IPS-NIHi7 (cell line): ENCODE results near the gene CTLA4.

Source experiments
- DNase-seq: peaks from one replicate; pipeline ENCODE4 v3.0.0; 2012; ENCODE audit warnings: mixed read lengths; ENCODE audit errors: extremely low spot score

Gene CTLA4

GRCh38 chr2:203890733-203891132, 23.2 kb downstream of the CTLA4 start:
- no peak for DNase-seq

DNA sequence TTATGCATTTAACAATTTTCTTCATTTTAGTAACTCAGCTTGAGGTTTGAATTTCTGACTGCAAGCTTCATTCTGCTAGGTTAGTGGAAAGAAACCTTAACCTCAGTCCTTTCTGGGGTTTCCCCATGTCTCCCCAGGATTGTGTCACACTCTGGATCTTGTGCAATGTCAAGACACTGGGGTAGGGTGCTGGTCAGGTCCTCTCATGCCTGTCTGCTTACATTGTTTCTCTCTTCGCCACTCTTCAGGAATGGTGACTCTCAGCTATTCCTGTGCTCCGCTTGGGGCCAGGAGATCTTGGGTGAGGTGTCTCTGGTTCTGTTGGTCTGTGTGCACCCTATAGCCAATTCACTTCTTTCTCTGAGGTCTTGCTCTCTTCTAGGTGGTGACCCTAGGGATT, 23.9 kb downstream of the CTLA4 start:
- no peak for DNase-seq

GRCh38 chr2:203892207-203892606, 24.6 kb downstream of the CTLA4 start:
- DNase-seq: no peak

- DNase-seq: no peak
Measured at GRCh38 chr2:203893401-203893800, 25.8 kb downstream of the CTLA4 start.

DNA sequence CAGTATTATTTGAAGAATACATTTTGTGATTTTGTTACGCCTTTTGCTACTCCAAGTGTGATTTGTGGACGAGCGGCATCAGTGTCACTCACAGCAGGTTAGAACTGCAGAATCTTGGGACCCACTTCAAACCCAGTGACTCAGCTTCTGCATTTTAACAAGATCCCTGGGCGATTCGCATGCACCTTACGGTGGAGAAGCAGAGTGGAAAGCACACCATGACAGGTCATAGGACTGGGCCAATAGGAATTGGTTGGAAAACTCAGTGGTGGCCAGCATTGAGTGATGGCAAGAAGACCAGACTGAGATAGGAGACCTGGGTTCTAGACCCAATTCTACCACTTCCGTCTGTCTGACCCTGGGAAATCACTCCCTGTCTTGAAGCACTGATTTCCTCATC, 26.3 kb downstream of the CTLA4 start:
- no peak for DNase-seq

DNA sequence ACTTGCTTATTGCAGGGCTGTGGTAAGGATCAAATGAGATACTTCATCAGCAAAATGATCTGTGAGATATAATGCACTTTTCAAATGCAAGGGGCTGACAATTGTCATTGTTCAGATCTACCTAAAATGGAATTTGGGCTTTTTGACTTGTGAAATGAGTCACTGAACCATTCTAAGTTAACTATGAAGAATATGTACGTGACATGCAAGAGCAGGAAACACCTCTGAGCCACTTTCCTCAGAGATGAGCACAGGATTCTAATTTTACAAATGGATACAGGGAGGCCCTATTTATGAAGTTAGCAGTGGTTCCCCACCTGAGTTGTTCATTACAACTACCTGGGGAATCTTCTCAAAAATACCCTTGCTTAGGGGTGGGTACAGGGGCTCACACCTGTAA, 26.7 kb downstream of the CTLA4 start:
- DNase-seq: no peak

- no peak for DNase-seq
Measured at GRCh38 chr2:203897544-203897943, 30.0 kb downstream of the CTLA4 start.

DNA sequence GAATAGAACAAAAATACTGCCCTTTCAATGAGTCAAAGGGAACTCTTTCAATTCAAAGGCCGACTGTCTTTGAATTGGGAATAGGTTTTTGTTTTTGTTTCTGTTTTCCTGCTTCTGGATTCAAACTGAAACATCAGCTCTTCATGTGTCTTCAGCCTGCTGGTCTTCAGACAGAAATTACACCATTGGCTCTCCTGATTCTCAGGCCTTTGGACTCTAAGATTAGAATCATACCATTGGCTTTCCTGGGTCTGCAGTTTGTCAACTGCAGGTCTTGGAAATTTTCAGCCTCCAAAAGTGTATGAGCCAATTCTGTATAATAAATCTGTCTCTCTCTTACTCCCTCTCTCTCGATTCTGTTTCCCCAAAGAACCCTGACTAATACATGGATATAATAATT, 31.1 kb downstream of the CTLA4 start:
- no peak for DNase-seq

GRCh38 chr2:203900253-203900652, 32.7 kb downstream of the CTLA4 start:
- no peak for DNase-seq

DNA sequence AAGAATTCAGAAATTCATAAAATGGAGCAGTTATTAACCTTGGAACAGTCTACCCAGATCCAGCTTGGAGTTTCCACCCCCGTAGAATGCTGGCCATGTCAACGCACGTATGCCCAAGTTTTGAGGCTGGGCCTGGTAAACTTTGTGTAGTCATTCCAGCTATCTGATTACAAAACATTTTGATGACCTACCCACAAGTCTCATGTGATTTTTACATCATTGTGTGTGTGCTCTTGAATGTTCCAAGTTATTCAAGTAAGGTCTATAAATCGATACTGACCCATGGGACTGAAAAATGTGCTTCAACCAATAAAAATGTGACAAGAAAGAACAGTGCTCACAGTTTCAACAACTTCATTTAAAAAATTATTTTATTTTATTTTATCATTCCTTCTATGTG, 36.5 kb downstream of the CTLA4 start:
- no peak for DNase-seq

DNA sequence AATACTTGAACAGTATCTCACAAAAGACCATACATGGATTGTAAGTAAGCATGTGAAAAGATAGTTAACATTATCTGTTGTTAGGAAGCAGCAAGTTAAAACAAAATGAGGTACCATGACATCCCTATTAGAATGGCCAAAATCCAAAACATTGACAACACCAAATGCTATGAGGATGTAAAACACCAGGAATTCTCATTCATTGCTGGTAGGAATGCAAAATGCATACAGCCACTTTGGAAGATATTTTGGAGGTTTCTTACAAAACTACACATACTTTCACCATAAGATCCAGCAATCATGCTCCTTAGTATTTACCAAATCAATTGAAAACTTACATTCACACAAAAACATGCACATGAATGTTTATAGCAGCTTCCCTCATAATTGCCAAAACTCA, 38.1 kb downstream of the CTLA4 start:
- no peak for DNase-seq

DNA sequence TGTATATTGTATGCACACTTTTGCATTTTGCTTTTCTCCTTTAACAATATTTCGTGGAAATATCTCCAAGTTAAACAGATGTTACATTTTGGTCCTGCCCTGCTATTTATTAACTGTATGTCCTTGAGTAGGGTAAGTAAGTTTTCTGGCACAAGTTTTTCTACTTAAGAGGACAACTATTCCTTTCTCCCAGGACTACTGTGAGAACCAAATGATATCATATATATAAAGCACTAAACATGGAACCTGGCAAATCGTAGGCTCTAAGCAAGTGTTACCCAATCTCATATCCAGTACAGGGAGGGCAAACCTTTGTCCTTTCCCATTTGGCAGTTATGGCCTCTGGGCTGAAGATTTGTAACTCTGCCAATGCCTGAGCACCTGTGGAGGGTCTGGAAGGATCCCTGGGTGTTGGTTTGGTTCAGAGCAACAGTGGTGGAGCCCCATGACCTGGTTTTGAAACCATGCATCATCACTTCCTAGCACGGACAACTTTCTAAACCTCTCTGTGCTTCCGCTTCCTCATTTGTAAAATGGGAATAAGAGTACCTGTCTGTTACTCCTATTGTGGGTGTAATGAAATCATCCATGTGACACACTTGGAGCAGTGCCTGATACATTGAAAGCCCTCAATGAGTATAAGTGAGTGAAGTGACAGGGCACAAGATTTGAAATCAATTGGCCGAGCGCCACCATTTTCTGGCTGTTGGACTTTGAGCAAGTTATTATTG, 40.7 kb downstream of the CTLA4 start:
- DNase-seq: no peak

GRCh38 chr2:203908797-203909185, 41.2 kb downstream of the CTLA4 start:
- DNase-seq: no peak

GRCh38 chr2:203909261-203909967, 41.8 kb downstream of the CTLA4 start:
- DNase-seq: peak; percentile 64

DNA sequence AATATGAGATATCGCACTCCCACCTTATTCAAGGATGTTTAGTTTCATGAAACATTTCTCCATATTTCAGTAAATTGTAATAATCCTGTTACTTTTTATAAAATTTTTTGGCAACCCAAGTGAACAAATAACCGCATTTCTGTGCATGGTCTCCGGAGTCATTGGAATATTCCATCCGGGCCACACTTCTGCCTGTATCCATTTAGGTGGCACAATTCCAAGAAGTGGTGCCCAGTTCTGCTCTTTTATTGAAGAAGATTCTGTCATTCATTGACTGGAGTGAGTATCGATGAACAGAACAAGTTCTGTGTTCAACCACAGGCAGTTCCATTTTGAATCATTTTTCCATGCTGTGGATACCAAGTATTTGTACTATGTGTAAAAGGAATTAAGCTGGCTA, 42.4 kb downstream of the CTLA4 start:
- DNase-seq: no peak

- peak; percentile 39 for DNase-seq
Measured at GRCh38 chr2:203913947-203914346, 46.4 kb downstream of the CTLA4 start.

DNA sequence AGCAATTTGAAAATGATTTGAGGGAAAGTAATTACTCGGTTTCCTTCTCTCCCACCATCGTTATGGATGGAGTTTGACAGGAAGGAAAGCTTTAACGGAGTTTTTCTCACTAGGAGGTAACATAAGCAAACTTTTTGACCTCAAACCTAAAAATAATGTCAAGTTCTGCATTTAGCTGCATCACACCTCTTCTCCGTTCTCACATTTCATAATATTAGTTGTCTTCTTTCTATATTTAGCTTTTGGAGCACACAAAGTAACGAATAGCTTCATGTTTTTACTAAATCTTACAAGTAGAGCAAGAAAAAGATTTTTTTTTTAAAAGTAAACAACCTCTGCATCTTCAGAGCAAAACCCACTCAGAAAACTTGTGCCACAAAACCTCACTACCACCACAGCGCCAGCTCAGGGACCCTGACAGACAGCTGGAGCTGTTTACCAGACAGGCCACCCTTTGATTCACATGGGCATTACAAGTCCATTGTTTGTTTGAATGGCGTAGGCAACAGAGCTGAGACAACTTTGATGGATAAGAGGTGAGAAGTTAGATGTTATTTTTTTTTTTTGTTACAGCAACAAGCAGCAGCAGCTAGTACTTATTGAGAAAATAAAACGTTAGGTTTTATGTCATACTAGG, 47.1 kb downstream of the CTLA4 start:
- no peak for DNase-seq

- DNase-seq: no peak
Measured at GRCh38 chr2:203915256-203915655, 47.7 kb downstream of the CTLA4 start.

GRCh38 chr2:203916756-203917155, 49.2 kb downstream of the CTLA4 start:
- DNase-seq: no peak

- no peak for DNase-seq
Measured at GRCh38 chr2:203918264-203918663, 50.7 kb downstream of the CTLA4 start.

GRCh38 chr2:203918839-203919238, 51.3 kb downstream of the CTLA4 start:
- DNase-seq: no peak
